ENCODE results near the gene MCM7. TPM values are rescaled to one million over a fixed set of nuclear protein-coding genes. Genes with fewer than 3 reads are reported as not detected.

MCM7 gene
- total RNA-seq, 2 experiments from 2014 or later, result 390 to 395 TPM

- CTCF ChIA-PET, result interaction anchor here (0.6 to 1.6 kb wide), 3 partner anchors 10 to 95 kb away, joined by 4 to 5 read pairs (median 4); partner anchors contain the start of genes AP4M1 and MCM7
- Mint-ChIP-seq H3K4me3 (peak overlapping the region; percentile 88), H3K27ac (peak overlapping the region; percentile 90), H3K36me3 (ENCODE audit: low read depth) (peaks cover 38% of the 10 kb centered on the region), H3K4me1 (ENCODE audit: low read depth) (peaks cover 36% of the 10 kb centered on the region), H3K27me3 (ENCODE audit: low read depth) (no peaks in the 10 kb centered on the region), H3K9me3 (no peaks in the 10 kb centered on the region)
- intact Hi-C loops (cut with micrococcal nuclease), result loop anchor here (1.0 kb wide), 1 partner anchor 12 kb away; the partner anchor contains the start of genes AP4M1 and MCM7
- DNase-seq, result no peak
Observed at GRCh38 chr7:100089458-100090196, 11.6 kb downstream of the MCM7 start.

- Mint-ChIP-seq H3K27me3 (ENCODE audit: low read depth) (no peaks in the 10 kb centered on the region), H3K27ac (peak within 1 kb of the TSS; percentile 90), H3K9me3 (no peaks in the 10 kb centered on the region), H3K4me3 (peak within 1 kb of the TSS; percentile 88), H3K4me1 (ENCODE audit: low read depth) (peaks cover 36% of the 10 kb centered on the region), H3K36me3 (ENCODE audit: low read depth) (peaks cover 31% of the 10 kb centered on the region)
- peak; percentile 89 for DNase-seq
- intact Hi-C loops (cut with micrococcal nuclease), result loop anchor here (1.0 kb wide), 1 partner anchor 12 kb away; the partner anchor contains the start of genes AP4M1 and MCM7
- CTCF ChIA-PET, result interaction anchor here (1.0 kb wide), 1 partner anchor 41 kb away, joined by 3 read pairs; no protein-coding TSS in a partner anchor
Observed at GRCh38 chr7:100088621-100089457, 12.4 kb downstream of the MCM7 start, which contains the start of gene COPS6. COPS6 (plus strand) TSS chr7:100088969; CDS start chr7:100088991, 22 bp downstream.

DNA sequence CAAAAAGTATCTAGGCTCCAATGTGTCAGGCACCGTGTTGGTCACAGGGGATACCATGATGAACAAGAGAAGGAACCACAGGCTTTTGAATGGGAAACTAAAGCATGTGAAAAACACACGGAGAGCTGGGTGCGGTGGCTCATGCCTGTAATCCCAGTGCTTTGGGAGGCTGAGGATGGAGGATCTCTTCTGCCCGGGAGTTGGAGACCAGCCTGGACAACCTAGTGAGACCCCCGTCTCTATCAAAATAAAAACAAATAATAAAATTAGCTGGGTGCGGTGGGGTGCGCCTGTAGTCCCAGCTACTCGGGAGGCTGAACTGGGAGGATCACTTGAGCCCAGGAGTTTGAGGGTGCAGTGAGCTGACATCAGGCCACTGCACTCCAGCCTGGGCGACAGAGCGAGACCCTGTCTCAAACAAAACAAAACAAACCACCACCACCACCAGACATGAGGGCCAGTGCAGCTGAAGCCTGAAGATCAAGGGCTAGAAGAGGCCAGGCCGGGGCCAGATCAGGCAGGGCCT lies 13.0 kb downstream of the MCM7 start:
- no peaks in the 10 kb centered on the region for H3K27me3 Mint-ChIP-seq (ENCODE audit: low read depth)
- peak overlapping the region; percentile 88 for H3K4me3 Mint-ChIP-seq
- DNase-seq, result no peak
- no peaks in the 10 kb centered on the region for H3K9me3 Mint-ChIP-seq
- H3K4me1 Mint-ChIP-seq (ENCODE audit: low read depth), result peaks cover 36% of the 10 kb centered on the region
- H3K27ac Mint-ChIP-seq, result peak overlapping the region; percentile 90
- peaks cover 24% of the 10 kb centered on the region for H3K36me3 Mint-ChIP-seq (ENCODE audit: low read depth)
- CTCF ChIA-PET, result interaction anchor here (1.0 kb wide), 1 partner anchor 41 kb away, joined by 3 read pairs; no protein-coding TSS in a partner anchor
- intact Hi-C loops (cut with micrococcal nuclease), result no loop called here

DNA sequence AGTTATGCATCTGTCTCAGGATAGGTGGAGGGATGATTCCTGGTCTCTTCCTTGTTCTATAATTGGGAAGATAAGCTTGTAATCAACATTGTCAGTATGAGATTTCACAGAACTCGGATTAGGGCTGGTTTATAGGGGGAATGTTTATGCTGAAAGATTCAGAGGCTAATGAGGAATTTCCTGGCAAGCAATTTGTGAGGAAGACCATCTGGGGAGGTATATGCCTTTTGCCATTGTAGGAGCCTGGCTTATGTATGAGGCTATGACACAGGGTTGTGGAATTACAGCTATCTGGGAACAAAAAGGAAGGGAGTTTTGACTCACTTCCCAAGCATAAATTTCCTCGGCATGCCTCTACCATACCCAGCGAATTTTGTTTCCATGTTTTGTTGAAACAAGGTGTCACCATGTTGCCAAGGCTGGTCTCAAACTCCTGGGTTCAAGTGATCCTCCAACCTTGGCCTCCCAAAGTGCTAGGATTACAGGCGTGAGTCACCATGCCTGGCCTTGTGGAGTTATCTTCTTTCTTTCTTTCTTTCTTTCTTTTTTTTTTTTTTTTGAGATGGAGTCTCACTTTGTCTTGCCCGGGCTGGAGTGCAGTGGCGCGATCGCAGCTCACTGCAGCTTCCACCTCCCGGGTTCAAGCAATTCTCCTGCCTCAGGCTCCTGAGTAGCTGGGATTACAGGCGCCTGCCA lies 14.0 kb downstream of the MCM7 start:
- no peaks in the 10 kb centered on the region for H3K27me3 Mint-ChIP-seq (ENCODE audit: low read depth)
- peak overlapping the region; percentile 13 for H3K4me3 Mint-ChIP-seq
- DNase-seq, result no peak
- CTCF ChIA-PET, result no interaction called here
- H3K9me3 Mint-ChIP-seq, result no peaks in the 10 kb centered on the region
- intact Hi-C loops (cut with micrococcal nuclease), result no loop called here
- H3K4me1 Mint-ChIP-seq (ENCODE audit: low read depth), result peaks cover 38% of the 10 kb centered on the region
- peaks cover 15% of the 10 kb centered on the region for H3K36me3 Mint-ChIP-seq (ENCODE audit: low read depth)
- H3K27ac Mint-ChIP-seq, result peak overlapping the region; percentile 2

DNA sequence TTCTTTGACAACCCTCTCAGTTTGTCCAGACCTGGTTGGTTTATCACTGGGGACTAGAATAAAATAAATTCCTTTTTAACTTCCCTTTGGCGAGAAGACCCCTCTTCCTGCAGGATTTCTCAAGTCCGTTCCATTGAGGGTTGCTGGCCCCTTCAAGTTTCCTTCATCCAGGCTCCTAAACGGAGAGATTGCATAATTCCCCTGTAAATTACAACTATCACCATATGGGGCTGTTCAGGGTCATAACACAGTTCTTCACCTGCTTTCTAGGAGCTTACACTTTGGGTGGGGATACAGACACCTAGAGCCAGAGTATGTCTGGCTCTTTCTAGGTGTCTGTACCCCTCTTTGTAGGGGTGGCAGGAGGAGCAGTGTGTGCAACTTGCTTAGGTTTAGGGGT lies 15.7 kb downstream of the MCM7 start:
- peaks cover 31% of the 10 kb centered on the region for H3K4me1 Mint-ChIP-seq (ENCODE audit: low read depth)
- no peak overlapping the region for H3K27ac Mint-ChIP-seq
- intact Hi-C loops (cut with micrococcal nuclease), result no loop called here
- no peaks in the 10 kb centered on the region for H3K27me3 Mint-ChIP-seq (ENCODE audit: low read depth)
- CTCF ChIA-PET, result interaction anchor here (1.6 kb wide), 1 partner anchor 95 kb away, joined by 4 read pairs; no protein-coding TSS in a partner anchor
- H3K9me3 Mint-ChIP-seq, result no peaks in the 10 kb centered on the region
- no peak overlapping the region for H3K4me3 Mint-ChIP-seq
- peaks cover 5% of the 10 kb centered on the region for H3K36me3 Mint-ChIP-seq (ENCODE audit: low read depth)
- no peak for DNase-seq

DNA sequence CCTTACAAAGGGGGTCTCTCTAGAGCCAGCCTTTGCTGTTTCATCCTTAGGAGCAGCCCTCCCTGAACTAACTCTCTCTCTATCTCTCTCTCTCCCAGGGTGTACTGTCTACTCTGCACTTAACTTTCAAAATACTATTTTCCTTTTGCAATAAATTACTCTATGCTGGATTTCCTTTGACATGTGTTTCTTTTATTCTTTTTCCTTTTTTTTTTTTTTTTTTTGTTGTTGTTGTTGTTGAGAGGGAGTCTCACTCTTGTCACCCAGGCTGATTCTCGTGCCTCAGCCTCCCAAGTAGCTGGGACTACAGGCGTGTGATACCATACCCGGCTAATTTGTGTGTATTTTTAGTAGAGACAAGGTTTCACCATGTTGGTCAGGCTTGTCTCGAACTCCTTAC lies 18.2 kb downstream of the MCM7 start:
- Mint-ChIP-seq H3K4me1 (ENCODE audit: low read depth) (peaks cover 34% of the 10 kb centered on the region), H3K9me3 (no peaks in the 10 kb centered on the region), H3K27me3 (ENCODE audit: low read depth) (no peaks in the 10 kb centered on the region), H3K4me3 (peak overlapping the region; percentile 88), H3K36me3 (ENCODE audit: low read depth) (peaks cover 8% of the 10 kb centered on the region), H3K27ac (peak overlapping the region; percentile 86)
- DNase-seq, result no peak
- intact Hi-C loops (cut with micrococcal nuclease), result loop anchor here (1.0 to 5.0 kb wide), 4 partner anchors 48 to 707 kb away; partner anchors contain the start of genes BUD31, MEPCE, PDAP1 and ZCWPW1
- CTCF ChIA-PET, result interaction anchor here (0.6 to 1.2 kb wide), 14 partner anchors 10 to 174 kb away, joined by 3 to 9 read pairs (median 4); no protein-coding TSS in a partner anchor

DNA sequence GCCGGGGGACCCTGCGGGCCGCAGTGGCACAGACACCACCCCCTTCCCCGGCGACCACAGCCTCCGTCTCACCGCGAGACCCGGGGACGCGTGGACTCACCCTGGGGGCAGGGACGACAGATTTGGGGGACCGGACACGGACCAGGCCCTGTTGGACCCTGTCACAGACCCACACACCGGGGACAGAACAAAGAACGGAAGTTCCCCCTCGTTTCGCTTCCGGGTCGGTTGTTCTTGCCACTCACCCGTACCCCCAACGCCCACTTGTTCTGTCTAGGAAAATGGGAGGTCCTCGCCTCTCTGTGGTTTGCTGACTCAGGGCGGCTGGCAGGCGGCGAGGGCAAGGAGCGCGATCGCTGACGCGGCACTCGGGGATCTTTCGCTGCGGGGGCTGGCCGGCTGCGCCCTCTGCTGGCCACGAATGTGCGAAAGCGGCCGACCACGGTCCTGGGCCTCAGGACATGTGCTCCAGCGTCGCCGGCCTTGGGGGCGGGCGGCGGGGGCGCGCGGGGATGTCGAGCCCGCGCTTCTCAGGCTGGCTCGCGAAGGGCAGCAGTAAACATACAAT lies 19.6 kb downstream of the MCM7 start, which contains the start of gene ZNF3:
Gene ZNF3, minus strand, starts transcription at position 189 of the 568 bp plus-strand sequence. CDS start 4,366 bp downstream, outside the sequence.
- CTCF ChIA-PET, result interaction anchor here (0.7 to 1.2 kb wide), 5 partner anchors 11 to 168 kb away, joined by 3 to 9 read pairs (median 4); no protein-coding TSS in a partner anchor
- intact Hi-C loops (cut with micrococcal nuclease), result loop anchor here (1.0 to 5.0 kb wide), 12 partner anchors 20 to 705 kb away; partner anchors contain the start of genes AP4M1, BUD31, MBLAC1 and MCM7
- Mint-ChIP-seq H3K9me3 (no peaks in the 10 kb centered on the region), H3K27me3 (ENCODE audit: low read depth) (no peaks in the 10 kb centered on the region), H3K36me3 (ENCODE audit: low read depth) (peaks cover 13% of the 10 kb centered on the region), H3K27ac (peak within 1 kb of the TSS; percentile 86), H3K4me1 (ENCODE audit: low read depth) (peaks cover 29% of the 10 kb centered on the region), H3K4me3 (peak within 1 kb of the TSS; percentile 88)
- peak; percentile 99 for DNase-seq

DNA sequence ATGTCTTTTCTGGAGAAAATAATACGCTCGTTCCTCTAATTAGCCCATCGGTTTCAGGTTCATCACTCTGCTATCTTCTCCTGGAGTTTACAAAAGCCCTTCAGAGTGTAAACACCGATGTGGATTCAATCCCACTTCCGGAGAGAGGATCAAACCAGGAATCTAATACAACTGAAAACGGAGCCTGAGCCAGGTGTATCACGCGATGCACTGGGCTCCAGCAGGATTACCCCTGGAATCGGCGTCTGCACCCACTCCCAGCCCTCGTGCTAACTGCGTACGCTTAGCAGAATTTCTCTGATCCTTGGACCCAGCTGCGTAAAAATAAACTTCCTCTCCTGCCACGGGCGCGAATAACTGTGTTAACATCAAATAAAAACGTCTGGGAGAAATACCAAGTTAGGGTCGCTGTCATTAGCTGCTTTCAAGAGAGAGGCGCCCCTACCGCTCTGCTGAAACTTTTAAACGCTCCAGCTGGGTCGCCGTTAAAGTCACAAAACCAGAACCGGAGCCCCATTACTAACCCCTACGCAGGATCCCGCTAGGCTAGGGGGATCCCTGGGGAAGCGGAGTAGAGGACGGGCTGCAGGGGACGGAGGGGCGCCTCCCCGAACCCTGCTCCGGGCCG lies 20.2 kb downstream of the MCM7 start:
- intact Hi-C loops (cut with micrococcal nuclease), result loop anchor here (1.0 to 5.0 kb wide), 9 partner anchors 20 to 346 kb away; partner anchors contain the start of genes AP4M1, MBLAC1, MCM7 and MEPCE
- H3K27ac Mint-ChIP-seq, result peak overlapping the region; percentile 86
- CTCF ChIA-PET, result interaction anchor here (1.5 kb wide), 1 partner anchor 65 kb away, joined by 3 read pairs; no protein-coding TSS in a partner anchor
- H3K36me3 Mint-ChIP-seq (ENCODE audit: low read depth), result peaks cover 18% of the 10 kb centered on the region
- peak overlapping the region; percentile 88 for H3K4me3 Mint-ChIP-seq
- no peaks in the 10 kb centered on the region for H3K9me3 Mint-ChIP-seq
- peak; percentile 22 for DNase-seq
- no peaks in the 10 kb centered on the region for H3K27me3 Mint-ChIP-seq (ENCODE audit: low read depth)
- peaks cover 29% of the 10 kb centered on the region for H3K4me1 Mint-ChIP-seq (ENCODE audit: low read depth)

- Mint-ChIP-seq H3K4me1 (ENCODE audit: low read depth) (peaks cover 29% of the 10 kb centered on the region), H3K36me3 (ENCODE audit: low read depth) (peaks cover 37% of the 10 kb centered on the region), H3K27ac (no peak overlapping the region), H3K27me3 (ENCODE audit: low read depth) (no peaks in the 10 kb centered on the region), H3K4me3 (no peak overlapping the region), H3K9me3 (no peaks in the 10 kb centered on the region)
- CTCF ChIA-PET, result interaction anchor here (1.2 kb wide), 1 partner anchor 22 kb away, joined by 3 read pairs; no protein-coding TSS in a partner anchor
- no peak for DNase-seq
- intact Hi-C loops (cut with micrococcal nuclease), result no loop called here
Observed at GRCh38 chr7:100079024-100079560, 22.1 kb downstream of the MCM7 start.

DNA sequence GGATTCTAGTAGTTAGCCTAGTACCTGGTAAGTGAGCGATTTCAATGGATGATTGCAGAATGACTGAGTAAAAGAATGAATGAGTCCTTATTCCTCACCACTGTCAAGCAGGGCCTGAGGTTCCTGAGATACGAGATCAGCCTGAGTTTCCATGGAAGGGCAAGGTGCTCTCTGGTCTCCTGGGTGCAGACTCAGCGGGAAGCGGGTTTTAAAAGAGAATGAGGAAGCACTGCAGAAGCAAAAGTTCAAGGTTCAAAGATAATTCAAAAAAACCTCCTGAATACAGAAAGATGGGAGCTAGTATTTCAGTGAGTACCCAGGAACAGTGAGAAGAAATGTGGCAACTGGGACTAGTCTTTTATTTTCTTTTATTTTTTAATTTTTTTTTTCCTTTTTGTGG lies 24.0 kb downstream of the MCM7 start:
- Mint-ChIP-seq H3K27me3 (ENCODE audit: low read depth) (no peaks in the 10 kb centered on the region), H3K36me3 (ENCODE audit: low read depth) (peaks cover 55% of the 10 kb centered on the region), H3K4me1 (ENCODE audit: low read depth) (peaks cover 22% of the 10 kb centered on the region), H3K4me3 (no peak overlapping the region), H3K9me3 (peaks cover 9% of the 10 kb centered on the region), H3K27ac (no peak overlapping the region)
- CTCF ChIA-PET, result interaction anchor here (0.6 to 0.7 kb wide), 2 partner anchors 13 to 61 kb away, joined by 3 read pairs; no protein-coding TSS in a partner anchor
- no peak for DNase-seq
- intact Hi-C loops (cut with micrococcal nuclease), result no loop called here
